Stomach (tissue), 9 donors: Measurements from ENCODE around the gene IL20. TPM values are rescaled to one million over a fixed set of nuclear protein-coding genes. Genes with fewer than 3 reads are reported as not detected.
A peak's percentile ranks its signal among the peaks of the same experiment; 100 is the strongest.

Source experiments
- DNase-seq, 2 donors: peaks; one replicate each; pipeline versions ENCODE4 v3.0.0 to v3.0.0-alpha.2; 2013 to 2019
- H3K27ac ChIP-seq, 5 donors: fragments of 200-600 bp in 4 of 5; sonication (generic) in 4 of 5; one replicate each; pipeline ENCODE4 v1.5.1; 2013 to 2019; ENCODE audit warnings: mild to moderate bottlenecking in 1 of 5, moderate library complexity in 1 of 5
- H3K27me3 ChIP-seq, 3 donors: fragments of 200-600 bp; sonication (generic); one replicate each; pipeline ENCODE4 v1.5.1; 2017 to 2019; ENCODE audit warnings: mixed run types in 1 of 3
- H3K36me3 ChIP-seq, 4 donors: fragments of 200-600 bp; sonication (generic); 1 replicate in 3 of 4; 2 replicates in 1 of 4; pipeline ENCODE4 v1.5.1; 2016 to 2019
- H3K4me1 ChIP-seq, 4 donors: fragments of 200-600 bp; sonication (generic); one replicate each; pipeline ENCODE4 v1.5.1; 2016 to 2019
- H3K4me3 ChIP-seq, 4 donors: fragments of 200-600 bp; sonication (generic) in 3 of 4; one replicate each; pipeline ENCODE4 v1.5.1; 2016 to 2019; ENCODE audit warnings: mild to moderate bottlenecking in 1 of 4
- H3K9me3 ChIP-seq, 4 donors: fragments of 200-600 bp; sonication (generic); one replicate each; pipeline ENCODE4 v1.5.1; 2016 to 2019
- CTCF ChIP-seq, 7 experiments: fragments of 450-650 bp in 4 of 7; fragments of 200-600 bp in 3 of 7; sonication (generic) in 3 of 7; IDR thresholded peaks; one replicate each; pipeline ENCODE4 v1.5.1; 2016 to 2019; ENCODE audit warnings: antibody characterized with exemption in 7 of 7, control low read depth in 2 of 7, mild to moderate bottlenecking in 1 of 7
- EP300 ChIP-seq: sonication (generic); formaldehyde crosslinking; IDR thresholded peaks from one replicate; pipeline ENCODE4 v1.6.1; 2017; ENCODE audit warnings: antibody characterized with exemption
- POLR2A ChIP-seq, 4 donors: fragments of 450-650 bp; IDR thresholded peaks; one replicate each; pipeline ENCODE4 v1.6.1; 2016; ENCODE audit warnings: antibody characterized with exemption in 4 of 4, control low read depth in 2 of 4, mild to moderate bottlenecking in 1 of 4, moderate library complexity in 1 of 4
- POLR2AphosphoS5 ChIP-seq, 3 donors: sonication (generic); formaldehyde crosslinking; IDR thresholded peaks; one replicate each; pipeline ENCODE4 v1.6.1; 2016; ENCODE audit warnings: antibody characterized with exemption in 3 of 3
- WGBS, 5 donors: extraction: QIAGEN DNeasy Blood & Tissue Kit in 3 of 5; methylation state at CpG; one replicate each; pipeline versions ENCODE4 v1.1.5 to v1.1.7; 2013 to 2018; 5-methylcytosine and 5-hydroxymethylcytosine counted together
- intact Hi-C: fragments of 100-400 bp; cut with DNase I; formaldehyde crosslinking; loops from one replicate; pipeline ENCODE4 v1.15.1; 2023; ENCODE audit warnings: low total_unique reads
- polyA plus RNA-seq, 3 donors: library from polyadenylated mRNA; stranded (reverse); fragments of 200-250 nt; gene quantifications; one replicate each; pipeline ENCODE4 v1.2.3, GENCODE V29; 2013
- total RNA-seq, 5 donors: library from RNA; depleted of rRNA; stranded (reverse); fragments of >200 nt; gene quantifications; one replicate each; pipeline versions ENCODE4 v1.1.0 to v1.2.3, GENCODE V29; 2014 to 2016
- donor health status: healthy with polysubstance abuse.
- donor health status: Bipolar disorder and iron deficiency.
- donor health status: healthy.

Gene IL20
- total and polyA plus RNA-seq, 8 donors = 0.13 TPM; not detected in 7

- Histone ChIP-seq H3K4me3 (no peak overlapping the region), H3K4me1 (peaks cover 14 to 37% (median 22%) of the 10 kb centered on the region in 4 donors), H3K36me3 (no peaks in the 10 kb centered on the region), H3K27ac (no peak overlapping the region), H3K27me3 (peaks cover 0 to 39% (median 10%) of the 10 kb centered on the region in 3 donors), H3K9me3 (no peaks in the 10 kb centered on the region)
- peak; percentile 75 to 93 for DNase-seq
- intact Hi-C loops = loop anchor here (10.0 kb wide), 1 partner anchor 278 kb away; the partner anchor contains the start of gene DYRK3
- peak in 2 of 3 donors; percentile 41 to 67 for TF ChIP-seq POLR2AphosphoS5 (IDR thresholded peaks at IDR 0.05)
- peak in 6 of 7 experiments; percentile 14 to 91 (median 86) for TF ChIP-seq CTCF (IDR thresholded peaks at IDR 0.05)
- no peak for TF ChIP-seq POLR2A (IDR thresholded peaks at IDR 0.05)
- 19 to 26% (median 24%) methylated on average over 7 of the region's 7 CpGs for WGBS, 5 donors
Measured at GRCh38 chr1:206912445-206913095, 47.1 kb downstream of the IL20 start.

- WGBS, 5 donors = 80 to 91% (median 87%) methylated on average over 12 of the region's 12 CpGs
- Histone ChIP-seq H3K4me3 (no peak overlapping the region), H3K27ac (no peak overlapping the region), H3K27me3 (peaks cover 0 to 26% (median 10%) of the 10 kb centered on the region in 3 donors), H3K9me3 (no peaks in the 10 kb centered on the region), H3K36me3 (no peaks in the 10 kb centered on the region), H3K4me1 (peaks cover 11 to 33% (median 17%) of the 10 kb centered on the region in 4 donors)
- intact Hi-C loops = loop anchor here (10.0 kb wide), 1 partner anchor 279 kb away; the partner anchor contains the start of gene DYRK3
- DNase-seq = no peak
- TF ChIP-seq POLR2AphosphoS5 (IDR thresholded peaks at IDR 0.05) (no peak), CTCF (IDR thresholded peaks at IDR 0.05) (no peak), EP300 (no peak), POLR2A (IDR thresholded peaks at IDR 0.05) (no peak)
Measured at GRCh38 chr1:206913766-206914537, 48.5 kb downstream of the IL20 start.

GRCh38 chr1:206915030-206915735, 49.8 kb downstream of the IL20 start:
- intact Hi-C loops = loop anchor here (10.0 kb wide), 1 partner anchor 280 kb away; the partner anchor contains the start of gene DYRK3
- Histone ChIP-seq H3K4me1 (peaks cover 0 to 20% (median 5%) of the 10 kb centered on the region in 4 donors), H3K36me3 (no peaks in the 10 kb centered on the region), H3K27me3 (peaks cover 0 to 14% (median 0%) of the 10 kb centered on the region in 3 donors), H3K27ac (no peak overlapping the region), H3K4me3 (no peak overlapping the region), H3K9me3 (no peaks in the 10 kb centered on the region)
- no peak for DNase-seq
- TF ChIP-seq CTCF (IDR thresholded peaks at IDR 0.05) (no peak), POLR2A (IDR thresholded peaks at IDR 0.05) (no peak)
- 84 to 93% (median 88%) methylated on average over 15 of the region's 15 CpGs for WGBS, 5 donors
